K562 (cell line): Measurements from ENCODE around the gene AFF2.

Source experiments
- CHD2 ChIP-seq: IDR thresholded peaks from 2 replicates; pipeline ENCODE4 v1.6.1; 2011; ENCODE audit warnings: low read depth, low read length
- CTCF ChIP-seq, 3 experiments: IDR thresholded peaks in 2 of 3; conservative IDR thresholded peaks in 1 of 3; 2 replicates each; pipeline ENCODE4 v1.5.1; 2011 to 2012; ENCODE audit warnings: low read length in 3 of 3, mild to moderate bottlenecking in 3 of 3, control low read depth in 2 of 3, improper control_type of control experiment in 1 of 3, inconsistent platforms in 1 of 3, low read depth in 1 of 3, mixed read lengths in 1 of 3, moderate library complexity in 1 of 3; ENCODE audit not compliant: insufficient read depth in 2 of 3
- DDX20 ChIP-seq: fragments of 450-650 bp; IDR thresholded peaks from 2 replicates; pipeline ENCODE4 v1.6.1; 2016; ENCODE audit warnings: missing genetic modification characterization, low read depth, mild to moderate bottlenecking, missing compliant biosample characterization, moderate library complexity
- EP300 ChIP-seq: IDR thresholded peaks from 2 replicates; pipeline ENCODE4 v1.6.1; 2012; ENCODE audit warnings: low read length, improper control_type of control experiment
- GTF2F1 ChIP-seq: IDR thresholded peaks from 2 replicates; pipeline ENCODE4 v1.6.1; 2011; ENCODE audit warnings: low read depth, low read length, improper control_type of control experiment
- KLF10 ChIP-seq: fragments of 250-450 bp; sonication (Bioruptor Pico); IDR thresholded peaks from 2 replicates; pipeline ENCODE4 v1.6.1; 2021; ENCODE audit warnings: matching md5 sums
- MTA1 ChIP-seq: fragments of 450-650 bp; IDR thresholded peaks from 2 replicates; pipeline ENCODE4 v1.6.1; 2017; ENCODE audit warnings: borderline replicate concordance
- RBM34 ChIP-seq: fragments of 200-400 bp; formaldehyde crosslinking; IDR thresholded peaks from 2 replicates; pipeline ENCODE4 v1.6.1; 2018; ENCODE audit warnings: low read length, borderline replicate concordance; ENCODE audit not compliant: insufficient read depth
- SMARCA4 ChIP-seq: fragments of 450-650 bp; IDR thresholded peaks from 2 replicates; pipeline ENCODE4 v1.6.1; 2016
- TAF1 ChIP-seq: IDR thresholded peaks from 2 replicates; pipeline ENCODE4 v1.6.1; 2011; ENCODE audit warnings: mild to moderate bottlenecking, low read length, moderate library complexity; ENCODE audit not compliant: insufficient read depth, control insufficient read depth, severe bottlenecking; ENCODE audit errors: extremely low read depth
- ZC3H8 ChIP-seq: fragments of 450-650 bp; IDR thresholded peaks from 2 replicates; pipeline ENCODE4 v1.6.1; 2017
- ZNF124 ChIP-seq: sonication (generic); formaldehyde crosslinking; IDR thresholded peaks from 2 replicates; pipeline ENCODE4 v1.8.1; 2022; ENCODE audit warnings: missing genetic modification reagents
- ZZZ3 ChIP-seq: fragments of 450-650 bp; IDR thresholded peaks from 2 replicates; pipeline ENCODE4 v1.6.1; 2016; ENCODE audit warnings: antibody characterized with exemption, mild to moderate bottlenecking, moderate library complexity

GRCh38 chrX:148808833-148809232 lies 308.4 kb downstream of the AFF2 start:
- TF ChIP-seq ZC3H8 = no peak
- no peak for TF ChIP-seq GTF2F1
- TF ChIP-seq EP300 = no peak
- TF ChIP-seq MTA1 = no peak
- TF ChIP-seq RBM34 = no peak
- TF ChIP-seq ZNF124 (CRISPR knock-in tag) = no peak
- TF ChIP-seq CHD2 = no peak
- no peak for TF ChIP-seq KLF10
- no peak for TF ChIP-seq ZZZ3
- TF ChIP-seq TAF1 = no peak
- no peak for TF ChIP-seq CTCF (IDR thresholded peaks at IDR 0.05 in 2 of 3, conservative IDR thresholded peaks at IDR 0.05 in 1 of 3; ENCODE audit: insufficient read depth in 2 of 3, low read depth in 1 of 3, low read length in 3 of 3)
- no peak for TF ChIP-seq DDX20 (tag)
- no peak for TF ChIP-seq SMARCA4
